GM12872 (cell line): ENCODE data around the gene PARVA.

Experiments used
- TF ChIP-seq, protein P1 (sequence below): IDR thresholded peaks from 3 replicates; pipeline ENCODE4 v1.5.1; 2011; ENCODE audit warnings: low read depth, mild to moderate bottlenecking, low read length, moderate library complexity; ENCODE audit not compliant: insufficient read depth

The PARVA gene

DNA sequence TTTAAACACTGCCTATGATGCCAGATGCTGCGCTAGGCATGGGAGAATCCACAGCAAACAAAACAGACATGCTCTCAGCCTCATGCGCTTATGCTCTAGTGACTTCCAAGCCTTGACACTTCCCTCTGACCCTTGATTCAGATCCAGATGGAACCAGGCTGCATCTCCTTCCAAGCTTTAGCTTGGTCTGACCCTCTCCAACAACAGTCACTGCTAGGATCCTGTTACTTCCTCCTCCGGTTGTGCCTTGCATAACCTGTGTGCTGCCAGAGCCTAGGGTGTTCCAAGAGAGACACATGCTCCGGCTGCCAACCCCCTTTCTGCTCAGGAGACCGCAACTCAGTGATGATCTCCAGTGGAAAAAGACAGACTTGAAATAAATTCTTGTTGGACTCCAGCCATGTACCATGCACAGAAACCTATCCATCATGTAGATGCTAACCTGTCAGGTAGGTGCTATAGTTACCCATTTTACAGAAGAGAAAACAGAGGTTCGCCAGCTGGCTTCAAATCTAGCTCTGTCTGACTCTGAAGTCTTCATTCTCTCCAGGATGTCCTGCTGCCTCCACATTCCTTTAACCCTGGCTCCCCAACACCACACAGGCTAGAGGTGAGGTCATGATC lies 160.5 kb downstream of the PARVA start:
- TF ChIP-seq, protein P1, sequence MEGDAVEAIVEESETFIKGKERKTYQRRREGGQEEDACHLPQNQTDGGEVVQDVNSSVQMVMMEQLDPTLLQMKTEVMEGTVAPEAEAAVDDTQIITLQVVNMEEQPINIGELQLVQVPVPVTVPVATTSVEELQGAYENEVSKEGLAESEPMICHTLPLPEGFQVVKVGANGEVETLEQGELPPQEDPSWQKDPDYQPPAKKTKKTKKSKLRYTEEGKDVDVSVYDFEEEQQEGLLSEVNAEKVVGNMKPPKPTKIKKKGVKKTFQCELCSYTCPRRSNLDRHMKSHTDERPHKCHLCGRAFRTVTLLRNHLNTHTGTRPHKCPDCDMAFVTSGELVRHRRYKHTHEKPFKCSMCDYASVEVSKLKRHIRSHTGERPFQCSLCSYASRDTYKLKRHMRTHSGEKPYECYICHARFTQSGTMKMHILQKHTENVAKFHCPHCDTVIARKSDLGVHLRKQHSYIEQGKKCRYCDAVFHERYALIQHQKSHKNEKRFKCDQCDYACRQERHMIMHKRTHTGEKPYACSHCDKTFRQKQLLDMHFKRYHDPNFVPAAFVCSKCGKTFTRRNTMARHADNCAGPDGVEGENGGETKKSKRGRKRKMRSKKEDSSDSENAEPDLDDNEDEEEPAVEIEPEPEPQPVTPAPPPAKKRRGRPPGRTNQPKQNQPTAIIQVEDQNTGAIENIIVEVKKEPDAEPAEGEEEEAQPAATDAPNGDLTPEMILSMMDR: no peak

- TF ChIP-seq, protein P1: no peak
These were observed 161.6 kb downstream of the PARVA start for GRCh38 chr11:12538889-12539421.

GRCh38 chr11:12539572-12539971 lies 162.2 kb downstream of the PARVA start:
- TF ChIP-seq, protein P1: no peak

GRCh38 chr11:12540075-12540680 lies 162.8 kb downstream of the PARVA start:
- TF ChIP-seq, protein P1: no peak

DNA sequence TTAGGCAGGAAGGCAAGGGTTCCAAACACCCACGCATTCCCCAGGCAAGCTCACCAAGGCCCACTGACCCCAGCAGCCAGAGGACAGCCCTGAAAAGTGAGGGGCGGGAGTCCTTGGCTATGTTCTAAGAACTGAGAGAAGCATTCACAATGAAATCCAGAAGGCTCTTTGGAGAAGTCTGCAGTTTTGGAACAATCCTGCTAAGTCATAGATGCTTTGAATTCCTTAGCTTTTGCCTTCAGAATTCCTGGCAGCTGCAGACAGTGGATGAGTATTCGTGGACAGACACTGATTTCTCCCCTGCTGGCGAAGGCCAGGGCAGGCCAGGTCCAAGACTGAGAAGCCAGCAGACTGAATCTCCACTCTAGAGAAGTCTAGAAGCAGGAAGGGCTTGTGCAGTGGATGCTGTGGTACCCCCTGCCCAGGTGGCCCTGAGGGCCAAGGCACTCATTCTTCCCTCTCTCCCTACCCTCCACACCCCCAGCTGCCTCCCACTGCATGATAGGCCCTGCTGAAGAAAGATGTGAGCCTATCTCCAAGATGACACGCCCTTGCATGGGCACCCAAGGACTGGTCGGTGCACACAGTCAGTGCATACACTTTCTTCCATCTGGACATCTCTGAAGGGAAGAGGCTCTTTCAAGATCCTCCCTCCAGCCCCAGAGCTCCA lies 163.7 kb downstream of the PARVA start:
- TF ChIP-seq, protein P1: no peak

GRCh38 chr11:12541583-12542151 lies 164.3 kb downstream of the PARVA start:
- TF ChIP-seq, protein P1: no peak

DNA sequence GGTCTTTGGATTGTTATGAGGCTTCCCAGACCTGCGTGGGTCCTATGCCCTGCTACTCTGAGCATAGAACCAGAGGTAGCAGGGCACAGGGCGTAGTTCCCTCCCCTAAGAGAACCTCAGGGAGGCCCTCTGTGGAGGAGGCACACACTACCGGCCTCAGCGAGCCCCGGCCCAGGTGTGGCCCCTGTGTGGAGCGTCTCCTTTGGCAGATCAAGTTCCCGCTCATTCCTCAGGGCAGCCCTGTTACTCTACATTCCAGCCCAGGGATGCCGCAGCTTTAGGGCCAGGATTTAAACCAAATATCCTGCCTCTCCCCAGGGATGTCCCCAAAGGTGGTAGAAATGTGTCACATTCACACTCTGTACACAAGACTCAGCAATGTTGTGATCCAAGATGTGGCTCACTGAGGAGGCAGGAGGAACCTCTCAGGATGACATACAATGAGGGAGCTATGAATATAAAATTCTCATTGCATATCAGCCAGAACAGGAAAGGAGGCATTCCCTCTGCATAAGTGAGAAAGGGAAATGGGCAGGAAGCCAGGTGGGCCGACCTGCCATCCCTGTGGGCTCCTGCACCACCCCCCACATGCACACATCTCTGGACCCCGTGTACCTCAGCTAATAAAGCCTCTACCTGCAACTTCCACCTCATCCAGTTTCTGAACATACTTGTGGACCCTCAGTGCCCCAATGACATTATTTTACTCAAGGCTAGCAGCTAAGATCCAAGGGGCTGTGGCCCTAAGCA lies 165.0 kb downstream of the PARVA start:
- TF ChIP-seq, protein P1: no peak
